Measurements from ENCODE around the gene TCOF1.

The TCOF1 gene

DNA sequence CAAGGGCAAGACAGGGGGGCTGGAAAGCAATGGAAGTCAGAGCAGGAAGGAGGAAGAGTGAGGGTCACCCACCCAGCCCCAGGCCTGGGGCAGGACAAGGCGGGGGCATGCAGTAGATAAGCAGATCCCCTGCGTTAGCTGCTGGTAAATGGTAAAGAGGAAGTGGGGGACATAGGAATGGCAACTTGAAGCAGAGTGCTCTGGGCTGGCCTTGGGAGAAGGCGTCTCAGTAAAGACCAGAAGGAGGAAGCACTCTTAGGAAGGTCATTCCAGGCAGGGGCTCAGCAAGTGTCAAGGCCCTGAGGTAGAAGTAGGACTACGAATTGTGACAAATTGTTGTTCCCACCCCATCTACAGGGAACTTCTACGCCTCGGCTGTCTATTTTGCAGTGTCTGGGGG, 15.1 kb downstream of the TCOF1 start:
- H2AFZ ChIP-seq (ENCODE audit: low read depth, low read length) = no peak overlapping the region
- no peaks in the 10 kb centered on the region for H3K27me3 ChIP-seq (ENCODE audit: control insufficient read depth in 1 of 2, insufficient read depth in 1 of 2, low read length in 2 of 2)
- no peak overlapping the region for H3K4me3 ChIP-seq (ENCODE audit: insufficient read depth in 1 of 2, low read depth in 1 of 2, low read length in 2 of 2)
- no peaks in the 10 kb centered on the region for H3K9me3 ChIP-seq (ENCODE audit: control insufficient read depth, low read length)
- peaks cover 90 to 93% of the 10 kb centered on the region in 2 experiments for H3K36me3 ChIP-seq (ENCODE audit: control insufficient read depth in 1 of 2, insufficient read depth in 2 of 2, low read depth in 1 of 2, low read length in 2 of 2)
- H3K18ac ChIP-seq (ENCODE audit: low read depth in 1 of 2, low read length in 2 of 2) = no peak overlapping the region
- no peak overlapping the region for H2BK120ac ChIP-seq (ENCODE audit: low read depth, low read length)
- no peak overlapping the region for H2BK15ac ChIP-seq (ENCODE audit: low read depth, poor library complexity, severe bottlenecking)
- no peak overlapping the region for H3K27ac ChIP-seq (ENCODE audit: low read length, poor library complexity, severe bottlenecking)
- H2BK5ac ChIP-seq (ENCODE audit: low read depth, low read length, poor library complexity, severe bottlenecking) = no peak overlapping the region
- H3K14ac ChIP-seq (ENCODE audit: low read length in 2 of 2) = no peak overlapping the region
- no peak overlapping the region for H4K8ac ChIP-seq (ENCODE audit: low read length)
- no peak overlapping the region for H3K4ac ChIP-seq (ENCODE audit: low read depth in 1 of 2, low read length in 2 of 2)
- H3K79me1 ChIP-seq (replicated peaks; ENCODE audit: low read length, poor library complexity, severe bottlenecking) = peaks cover 16% of the 10 kb centered on the region
- no peak overlapping the region for H4K91ac ChIP-seq (ENCODE audit: low read length)
- H3K23ac ChIP-seq (ENCODE audit: low read length in 2 of 2) = no peak overlapping the region
- no peak overlapping the region for H3K4me2 ChIP-seq (ENCODE audit: low read length, poor library complexity, severe bottlenecking)
- H2AK5ac ChIP-seq (ENCODE audit: low read length, severe bottlenecking) = no peak overlapping the region
- no peak for DNase-seq
- 98% methylated on average over 6 of the region's 6 CpGs for WGBS
- H3K4me1 ChIP-seq (ENCODE audit: control insufficient read depth, insufficient read depth, low read depth, low read length) = peaks cover 16% of the 10 kb centered on the region
- no peak overlapping the region for H3K9ac ChIP-seq (ENCODE audit: low read length)
- no peak overlapping the region for H2BK12ac ChIP-seq (ENCODE audit: low read length in 2 of 2)

DNA sequence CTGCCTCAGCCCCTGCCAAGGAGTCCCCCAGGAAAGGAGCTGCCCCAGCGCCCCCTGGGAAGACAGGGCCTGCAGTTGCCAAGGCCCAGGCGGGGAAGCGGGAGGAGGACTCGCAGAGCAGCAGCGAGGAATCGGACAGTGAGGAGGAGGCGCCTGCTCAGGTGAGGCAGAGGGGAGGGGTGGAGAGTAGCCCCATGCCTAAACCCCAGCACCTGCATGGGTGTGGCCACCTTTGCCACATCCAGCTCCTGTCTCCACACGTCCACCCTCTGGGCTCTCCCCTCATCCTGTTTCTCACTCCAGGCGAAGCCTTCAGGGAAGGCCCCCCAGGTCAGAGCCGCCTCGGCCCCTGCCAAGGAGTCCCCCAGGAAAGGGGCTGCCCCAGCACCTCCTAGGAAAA, 17.2 kb downstream of the TCOF1 start:
- Histone ChIP-seq H4K8ac (ENCODE audit: low read length) (no peak overlapping the region), H3K27me3 (ENCODE audit: control insufficient read depth in 1 of 2, insufficient read depth in 1 of 2, low read length in 2 of 2) (no peaks in the 10 kb centered on the region), H3K14ac (ENCODE audit: low read length in 2 of 2) (no peak overlapping the region), H2BK5ac (ENCODE audit: low read depth, low read length, poor library complexity, severe bottlenecking) (no peak overlapping the region), H2AFZ (ENCODE audit: low read depth, low read length) (no peak overlapping the region), H3K9ac (ENCODE audit: low read length) (no peak overlapping the region), H3K79me1 (replicated peaks; ENCODE audit: low read length, poor library complexity, severe bottlenecking) (peaks cover 21% of the 10 kb centered on the region), H2BK120ac (ENCODE audit: low read depth, low read length) (no peak overlapping the region), H4K91ac (ENCODE audit: low read length) (no peak overlapping the region), H3K4me2 (ENCODE audit: low read length, poor library complexity, severe bottlenecking) (no peak overlapping the region), H3K4me1 (ENCODE audit: control insufficient read depth, insufficient read depth, low read depth, low read length) (peaks cover 21% of the 10 kb centered on the region), H3K23ac (ENCODE audit: low read length in 2 of 2) (no peak overlapping the region), H3K9me3 (ENCODE audit: control insufficient read depth, low read length) (peaks cover 6% of the 10 kb centered on the region), H2AK5ac (ENCODE audit: low read length, severe bottlenecking) (no peak overlapping the region), H2BK15ac (ENCODE audit: low read depth, poor library complexity, severe bottlenecking) (no peak overlapping the region), H3K36me3 (ENCODE audit: control insufficient read depth in 1 of 2, insufficient read depth in 2 of 2, low read depth in 1 of 2, low read length in 2 of 2) (peaks cover 84 to 90% of the 10 kb centered on the region in 2 experiments), H3K27ac (ENCODE audit: low read length, poor library complexity, severe bottlenecking) (no peak overlapping the region), H3K4me3 (ENCODE audit: insufficient read depth in 1 of 2, low read depth in 1 of 2, low read length in 2 of 2) (no peak overlapping the region), H3K18ac (ENCODE audit: low read depth in 1 of 2, low read length in 2 of 2) (no peak overlapping the region), H2BK12ac (ENCODE audit: low read length in 2 of 2) (no peak overlapping the region), H3K4ac (ENCODE audit: low read depth in 1 of 2, low read length in 2 of 2) (no peak overlapping the region)
- 96% methylated on average over 11 of the region's 11 CpGs for WGBS
- no peak for DNase-seq

DNA sequence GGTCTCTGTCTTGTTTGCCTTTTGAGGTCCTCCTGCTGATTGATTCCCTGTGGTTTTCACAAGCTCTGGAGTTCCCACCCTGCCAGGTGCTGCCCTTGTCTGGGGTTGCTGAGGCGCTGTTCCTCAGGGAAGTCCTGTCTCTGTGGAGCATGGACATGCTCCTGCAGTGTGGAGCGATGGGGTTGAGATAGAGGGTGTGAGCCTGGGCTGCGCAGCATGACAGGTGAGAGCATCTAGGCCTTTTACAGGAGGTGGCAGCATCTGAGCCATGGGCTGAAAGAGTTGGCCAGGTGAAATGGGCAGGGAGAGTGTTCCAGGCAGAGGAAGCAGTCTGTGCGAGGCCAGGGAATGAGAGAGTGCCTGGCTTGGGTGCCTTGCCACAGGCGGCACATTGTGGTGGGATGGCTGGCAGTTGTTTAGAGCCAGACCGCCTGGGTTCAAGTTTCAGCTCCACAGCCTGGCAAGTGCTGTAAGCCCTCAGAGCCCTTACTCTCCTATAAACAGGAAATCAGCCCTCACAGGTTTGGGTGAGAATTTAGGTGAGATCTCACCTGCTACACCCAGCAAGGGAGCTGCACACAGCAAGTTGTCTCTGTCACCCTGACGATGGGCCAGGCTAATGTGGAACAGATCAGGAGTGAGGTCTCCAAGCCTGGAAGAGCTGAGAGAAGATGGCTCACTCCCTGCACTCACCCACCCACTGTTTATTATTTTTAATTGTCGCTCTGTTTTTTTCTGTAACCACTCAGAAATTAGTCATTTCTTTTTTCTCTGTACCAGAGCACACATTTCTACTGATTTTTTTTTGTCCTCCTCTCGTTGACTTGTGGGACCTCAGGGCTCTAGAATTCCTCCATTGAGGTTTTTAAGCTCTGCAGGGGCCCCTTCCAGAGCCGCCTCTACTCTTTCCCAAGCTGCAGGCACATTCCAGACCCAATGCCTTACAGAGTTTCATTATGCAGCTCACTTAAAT, 19.6 kb downstream of the TCOF1 start:
- H3K36me3 ChIP-seq (ENCODE audit: control insufficient read depth in 1 of 2, insufficient read depth in 2 of 2, low read depth in 1 of 2, low read length in 2 of 2) = peaks cover 87 to 90% of the 10 kb centered on the region in 2 experiments
- peak overlapping the region; percentile 92 for H2BK120ac ChIP-seq (ENCODE audit: low read depth, low read length)
- no peak overlapping the region for H2AFZ ChIP-seq (ENCODE audit: low read depth, low read length)
- DNase-seq = peak; percentile 77
- peak overlapping the region; percentile 16 for H2AK5ac ChIP-seq (ENCODE audit: low read length, severe bottlenecking)
- peak overlapping the region; percentile 72 to 80 for H3K4ac ChIP-seq (ENCODE audit: low read depth in 1 of 2, low read length in 2 of 2)
- peak overlapping the region; percentile 63 to 92 for H3K18ac ChIP-seq (ENCODE audit: low read depth in 1 of 2, low read length in 2 of 2)
- no peak overlapping the region for H3K23ac ChIP-seq (ENCODE audit: low read length in 2 of 2)
- H3K27me3 ChIP-seq (ENCODE audit: control insufficient read depth in 1 of 2, insufficient read depth in 1 of 2, low read length in 2 of 2) = no peaks in the 10 kb centered on the region
- peak overlapping the region; percentile 17 to 88 for H2BK12ac ChIP-seq (ENCODE audit: low read length in 2 of 2)
- peak overlapping the region; percentile 93 for H3K27ac ChIP-seq (ENCODE audit: low read length, poor library complexity, severe bottlenecking)
- peak overlapping the region; percentile 69 for H2BK5ac ChIP-seq (ENCODE audit: low read depth, low read length, poor library complexity, severe bottlenecking)
- H2BK15ac ChIP-seq (ENCODE audit: low read depth, poor library complexity, severe bottlenecking) = no peak overlapping the region
- peak overlapping the region; percentile 93 for H4K91ac ChIP-seq (ENCODE audit: low read length)
- H3K4me3 ChIP-seq (ENCODE audit: insufficient read depth in 1 of 2, low read depth in 1 of 2, low read length in 2 of 2) = no peak overlapping the region
- WGBS = 40% methylated on average over 9 of the region's 10 CpGs
- H3K79me1 ChIP-seq (replicated peaks; ENCODE audit: low read length, poor library complexity, severe bottlenecking) = peaks cover 23% of the 10 kb centered on the region
- H3K4me1 ChIP-seq (ENCODE audit: control insufficient read depth, insufficient read depth, low read depth, low read length) = peaks cover 21% of the 10 kb centered on the region
- H3K9me3 ChIP-seq (ENCODE audit: control insufficient read depth, low read length) = peaks cover 6% of the 10 kb centered on the region
- H4K8ac ChIP-seq (ENCODE audit: low read length) = peak overlapping the region; percentile 95
- no peak overlapping the region for H3K4me2 ChIP-seq (ENCODE audit: low read length, poor library complexity, severe bottlenecking)
- H3K9ac ChIP-seq (ENCODE audit: low read length) = peak overlapping the region; percentile 77
- H3K14ac ChIP-seq (ENCODE audit: low read length in 2 of 2) = peak overlapping the region in 1 of 2 experiments; percentile 27

DNA sequence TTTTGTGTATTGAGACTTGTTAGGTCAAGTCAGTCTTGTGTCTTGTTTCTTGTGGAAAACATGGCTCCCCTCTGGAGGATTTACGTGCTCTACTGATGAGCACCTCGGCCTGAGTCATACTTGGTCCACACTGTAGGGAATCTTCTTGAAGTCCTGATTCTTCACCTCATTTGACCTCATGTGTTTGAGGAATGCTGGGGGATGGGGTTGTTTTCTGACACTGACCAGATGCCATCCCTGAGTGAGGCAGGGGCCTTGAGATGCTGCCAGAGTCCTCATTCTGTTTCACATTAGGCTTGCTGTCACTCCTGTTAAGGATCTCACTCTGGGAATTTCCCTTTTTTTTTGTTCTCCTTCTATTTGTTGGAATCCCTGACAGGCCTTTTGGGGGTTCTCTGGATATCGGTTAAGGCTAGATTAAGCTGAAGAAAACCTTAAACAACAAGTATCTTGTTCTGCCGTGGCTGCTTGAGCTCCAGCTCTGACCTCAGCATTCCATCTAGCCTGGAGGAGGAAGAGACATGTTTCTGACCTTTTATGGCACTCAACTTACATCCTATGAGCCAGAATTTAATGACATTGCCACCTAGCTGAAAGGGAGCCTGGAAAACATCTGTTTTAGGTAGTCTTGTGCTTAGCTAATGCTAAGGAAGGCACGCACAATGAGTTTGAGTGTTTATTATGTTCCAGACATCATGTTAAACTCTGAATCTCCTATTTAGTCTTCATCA, 20.6 kb downstream of the TCOF1 start:
- peaks cover 87 to 90% of the 10 kb centered on the region in 2 experiments for H3K36me3 ChIP-seq (ENCODE audit: control insufficient read depth in 1 of 2, insufficient read depth in 2 of 2, low read depth in 1 of 2, low read length in 2 of 2)
- peak overlapping the region; percentile 18 to 75 for H3K4ac ChIP-seq (ENCODE audit: low read depth in 1 of 2, low read length in 2 of 2)
- H3K4me2 ChIP-seq (ENCODE audit: low read length, poor library complexity, severe bottlenecking) = peak overlapping the region; percentile 11
- peak overlapping the region; percentile 93 for H3K27ac ChIP-seq (ENCODE audit: low read length, poor library complexity, severe bottlenecking)
- H3K14ac ChIP-seq (ENCODE audit: low read length in 2 of 2) = no peak overlapping the region
- H3K18ac ChIP-seq (ENCODE audit: low read depth in 1 of 2, low read length in 2 of 2) = peak overlapping the region in 1 of 2 experiments; percentile 97
- H4K8ac ChIP-seq (ENCODE audit: low read length) = no peak overlapping the region
- H2BK120ac ChIP-seq (ENCODE audit: low read depth, low read length) = peak overlapping the region; percentile 71
- H3K4me3 ChIP-seq (ENCODE audit: insufficient read depth in 1 of 2, low read depth in 1 of 2, low read length in 2 of 2) = no peak overlapping the region
- H2BK5ac ChIP-seq (ENCODE audit: low read depth, low read length, poor library complexity, severe bottlenecking) = peak overlapping the region; percentile 60
- H3K79me1 ChIP-seq (replicated peaks; ENCODE audit: low read length, poor library complexity, severe bottlenecking) = peaks cover 19% of the 10 kb centered on the region
- H2BK15ac ChIP-seq (ENCODE audit: low read depth, poor library complexity, severe bottlenecking) = no peak overlapping the region
- no peaks in the 10 kb centered on the region for H3K27me3 ChIP-seq (ENCODE audit: control insufficient read depth in 1 of 2, insufficient read depth in 1 of 2, low read length in 2 of 2)
- H3K23ac ChIP-seq (ENCODE audit: low read length in 2 of 2) = no peak overlapping the region
- peak overlapping the region; percentile 98 for H2AK5ac ChIP-seq (ENCODE audit: low read length, severe bottlenecking)
- H3K4me1 ChIP-seq (ENCODE audit: control insufficient read depth, insufficient read depth, low read depth, low read length) = peaks cover 21% of the 10 kb centered on the region
- 1% methylated on average over 5 of the region's 5 CpGs for WGBS
- no peak overlapping the region for H2BK12ac ChIP-seq (ENCODE audit: low read length in 2 of 2)
- peaks cover 6% of the 10 kb centered on the region for H3K9me3 ChIP-seq (ENCODE audit: control insufficient read depth, low read length)
- peak; percentile 98 for DNase-seq
- peak overlapping the region; percentile 77 for H3K9ac ChIP-seq (ENCODE audit: low read length)
- H2AFZ ChIP-seq (ENCODE audit: low read depth, low read length) = no peak overlapping the region
- peak overlapping the region; percentile 98 for H4K91ac ChIP-seq (ENCODE audit: low read length)

Measured in mesenchymal stem cell (in vitro differentiated cells and primary cell).